HG02870 (cell line): ENCODE data around the gene ASB3.
"Not testable (repeated sequence)": the region's sequence is repeated elsewhere in the genome, so short reads cannot be mapped to it uniquely, and the experiment has no call there.

Experiments
- ATAC-seq: cut with Tn5 transposase; IDR thresholded peaks from one replicate; pipeline ENCODE4 v1.9.1; 2021; ENCODE audit warnings: mild to moderate bottlenecking, moderate library complexity; ENCODE audit not compliant: unreplicated experiment

The ASB3 gene

GRCh38 chr2:53744395-53745065 is 42.2 kb downstream of the ASB3 start:
- no peak for ATAC-seq

- no peak for ATAC-seq
Observed at GRCh38 chr2:53740170-53740569, 46.6 kb downstream of the ASB3 start.

- ATAC-seq = no peak
Observed at GRCh38 chr2:53739032-53739431, 47.7 kb downstream of the ASB3 start.

GRCh38 chr2:53737091-53737490 is 49.7 kb downstream of the ASB3 start:
- no peak for ATAC-seq

- no peak for ATAC-seq
Observed at GRCh38 chr2:53729143-53729762, 57.5 kb downstream of the ASB3 start.

GRCh38 chr2:53727921-53728320 is 58.8 kb downstream of the ASB3 start:
- no peak for ATAC-seq

GRCh38 chr2:53725662-53726061 is 61.1 kb downstream of the ASB3 start:
- ATAC-seq = no peak

GRCh38 chr2:53724536-53724935 is 62.2 kb downstream of the ASB3 start:
- no peak for ATAC-seq

- not testable (repeated sequence) for ATAC-seq
Observed at GRCh38 chr2:53720944-53721343, 65.8 kb downstream of the ASB3 start.

- ATAC-seq = no peak
Observed at GRCh38 chr2:53715568-53715967, 71.2 kb downstream of the ASB3 start.

GRCh38 chr2:53711271-53711780 is 75.4 kb downstream of the ASB3 start:
- ATAC-seq = no peak

- ATAC-seq = no peak
Observed at GRCh38 chr2:53708988-53709387, 77.8 kb downstream of the ASB3 start.

- ATAC-seq = no peak
Observed at GRCh38 chr2:53701221-53701620, 85.5 kb downstream of the ASB3 start.

- ATAC-seq = no peak
Observed at GRCh38 chr2:53697686-53698085, 89.1 kb downstream of the ASB3 start.

- no peak for ATAC-seq
Observed at GRCh38 chr2:53697092-53697491, 89.7 kb downstream of the ASB3 start.

- ATAC-seq = no peak
Observed at GRCh38 chr2:53695575-53695974, 91.2 kb downstream of the ASB3 start.

- no peak for ATAC-seq
Observed at GRCh38 chr2:53694096-53694771, 92.5 kb downstream of the ASB3 start.

GRCh38 chr2:53690876-53691275 is 95.9 kb downstream of the ASB3 start:
- ATAC-seq = no peak

GRCh38 chr2:53672881-53673522 is 113.8 kb downstream of the ASB3 start:
- no peak for ATAC-seq

- no peak for ATAC-seq
Observed at GRCh38 chr2:53670331-53670730, 116.4 kb downstream of the ASB3 start.

GRCh38 chr2:53668624-53669026 is 118.1 kb downstream of the ASB3 start:
- ATAC-seq = no peak
